SU-DHL-6 (cell line): ENCODE data around the gene MDFI.

Experiments used
- CTCF ChIP-seq: fragments of 200-600 bp; sonication (generic); IDR thresholded peaks from one replicate; pipeline ENCODE4 v1.5.1; 2017; ENCODE audit warnings: antibody characterized with exemption, mild to moderate bottlenecking, low read length, moderate library complexity; ENCODE audit not compliant: insufficient read depth, poor library complexity, severe bottlenecking
- EZH2phosphoT487 ChIP-seq: fragments of 200-600 bp; sonication (generic), shearing (Covaris generic); conservative IDR thresholded peaks from 2 replicates; pipeline ENCODE4 v1.6.1; 2018; ENCODE audit warnings: mild to moderate bottlenecking, antibody characterized with exemption, low read length, moderate library complexity, mixed read lengths

GRCh38 chr6:41626917-41627316 is 11.4 kb upstream of the MDFI start:
- TF ChIP-seq CTCF (no peak), EZH2phosphoT487 (no peak)
